ENCODE results near the gene TEX11. TPM values are rescaled to one million over a fixed set of nuclear protein-coding genes. Genes with fewer than 3 reads are reported as not detected.

TEX11 gene
- total and polyA plus RNA-seq, 2 experiments from 2014 or later: 0.60 to 1.0 TPM

DNA sequence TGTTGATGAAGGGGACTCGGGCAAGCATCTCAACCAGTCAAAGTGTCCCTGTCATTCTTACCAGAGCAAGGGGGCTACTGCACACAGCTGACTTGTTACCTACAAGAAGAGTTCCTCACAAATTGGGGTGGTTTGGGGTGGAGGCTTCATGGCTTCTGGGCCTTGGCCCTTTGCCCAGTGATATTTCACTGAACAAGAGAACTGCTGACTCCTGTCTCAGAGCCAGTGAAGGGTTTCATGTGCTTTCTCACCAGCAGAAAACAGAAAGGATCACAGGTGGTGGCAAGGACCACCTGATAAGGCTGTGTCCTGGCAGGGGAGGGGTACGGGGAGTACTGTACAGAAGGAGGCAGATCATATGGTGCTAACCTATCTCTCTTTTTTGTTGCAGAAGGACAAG lies 410.4 kb downstream of the TEX11 start:
- Histone ChIP-seq H3K4me1 (ENCODE audit: insufficient read depth) (no peaks in the 10 kb centered on the region), H3K4me3 (no peak overlapping the region), H3K27me3 (ENCODE audit: insufficient read depth) (no peaks in the 10 kb centered on the region), H3K4me2 (no peak overlapping the region), H4K20me1 (replicated peaks; ENCODE audit: insufficient read depth) (no peaks in the 10 kb centered on the region), H3K9me2 (ENCODE audit: insufficient read depth) (no peaks in the 10 kb centered on the region), H3F3A (replicated peaks; ENCODE audit: low read depth) (no peaks in the 10 kb centered on the region), H2AFZ (no peak overlapping the region), H3K36me3 (ENCODE audit: insufficient read depth) (no peaks in the 10 kb centered on the region; the same call in 1 of the 2 replicates), H3K27ac (ENCODE audit: low read depth) (no peak overlapping the region), H3K79me2 (replicated peaks; ENCODE audit: insufficient read depth) (no peaks in the 10 kb centered on the region)
- no peak overlapping the region for H3K4me3 Mint-ChIP-seq
- peaks cover 1% of the 10 kb centered on the region for H3K27me3 Mint-ChIP-seq (ENCODE audit: insufficient read depth, low read depth, poor library complexity)
- peaks cover 79% of the 10 kb centered on the region for H3K36me3 Mint-ChIP-seq (ENCODE audit: low read depth)
- TF ChIP-seq CREB1 (CRISPR knock-in tag; IDR thresholded peaks at IDR 0.05; ENCODE audit: low read depth) (no peak), ZNF114 (CRISPR knock-in tag; IDR thresholded peaks at IDR 0.05) (no peak), STAT1 (IDR thresholded peaks at IDR 0.05; ENCODE audit: unreplicated experiment) (no peak), JUNB (IDR thresholded peaks at IDR 0.05; ENCODE audit: unreplicated experiment) (no peak), NANOG (IDR thresholded peaks at IDR 0.05; ENCODE audit: borderline replicate concordance) (no peak), POLR2AphosphoS5 (IDR thresholded peaks at IDR 0.05; ENCODE audit: low read depth) (no peak), EZH2 (IDR thresholded peaks at IDR 0.05; ENCODE audit: low read depth, unreplicated experiment) (no peak), EZH2phosphoT487 (IDR thresholded peaks at IDR 0.05; ENCODE audit: unreplicated experiment) (no peak)
- TF ChIP-seq, protein P1, sequence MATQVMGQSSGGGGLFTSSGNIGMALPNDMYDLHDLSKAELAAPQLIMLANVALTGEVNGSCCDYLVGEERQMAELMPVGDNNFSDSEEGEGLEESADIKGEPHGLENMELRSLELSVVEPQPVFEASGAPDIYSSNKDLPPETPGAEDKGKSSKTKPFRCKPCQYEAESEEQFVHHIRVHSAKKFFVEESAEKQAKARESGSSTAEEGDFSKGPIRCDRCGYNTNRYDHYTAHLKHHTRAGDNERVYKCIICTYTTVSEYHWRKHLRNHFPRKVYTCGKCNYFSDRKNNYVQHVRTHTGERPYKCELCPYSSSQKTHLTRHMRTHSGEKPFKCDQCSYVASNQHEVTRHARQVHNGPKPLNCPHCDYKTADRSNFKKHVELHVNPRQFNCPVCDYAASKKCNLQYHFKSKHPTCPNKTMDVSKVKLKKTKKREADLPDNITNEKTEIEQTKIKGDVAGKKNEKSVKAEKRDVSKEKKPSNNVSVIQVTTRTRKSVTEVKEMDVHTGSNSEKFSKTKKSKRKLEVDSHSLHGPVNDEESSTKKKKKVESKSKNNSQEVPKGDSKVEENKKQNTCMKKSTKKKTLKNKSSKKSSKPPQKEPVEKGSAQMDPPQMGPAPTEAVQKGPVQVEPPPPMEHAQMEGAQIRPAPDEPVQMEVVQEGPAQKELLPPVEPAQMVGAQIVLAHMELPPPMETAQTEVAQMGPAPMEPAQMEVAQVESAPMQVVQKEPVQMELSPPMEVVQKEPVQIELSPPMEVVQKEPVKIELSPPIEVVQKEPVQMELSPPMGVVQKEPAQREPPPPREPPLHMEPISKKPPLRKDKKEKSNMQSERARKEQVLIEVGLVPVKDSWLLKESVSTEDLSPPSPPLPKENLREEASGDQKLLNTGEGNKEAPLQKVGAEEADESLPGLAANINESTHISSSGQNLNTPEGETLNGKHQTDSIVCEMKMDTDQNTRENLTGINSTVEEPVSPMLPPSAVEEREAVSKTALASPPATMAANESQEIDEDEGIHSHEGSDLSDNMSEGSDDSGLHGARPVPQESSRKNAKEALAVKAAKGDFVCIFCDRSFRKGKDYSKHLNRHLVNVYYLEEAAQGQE (IDR thresholded peaks at IDR 0.05; ENCODE audit: unreplicated experiment): no peak
- TF ChIP-seq, protein P2, sequence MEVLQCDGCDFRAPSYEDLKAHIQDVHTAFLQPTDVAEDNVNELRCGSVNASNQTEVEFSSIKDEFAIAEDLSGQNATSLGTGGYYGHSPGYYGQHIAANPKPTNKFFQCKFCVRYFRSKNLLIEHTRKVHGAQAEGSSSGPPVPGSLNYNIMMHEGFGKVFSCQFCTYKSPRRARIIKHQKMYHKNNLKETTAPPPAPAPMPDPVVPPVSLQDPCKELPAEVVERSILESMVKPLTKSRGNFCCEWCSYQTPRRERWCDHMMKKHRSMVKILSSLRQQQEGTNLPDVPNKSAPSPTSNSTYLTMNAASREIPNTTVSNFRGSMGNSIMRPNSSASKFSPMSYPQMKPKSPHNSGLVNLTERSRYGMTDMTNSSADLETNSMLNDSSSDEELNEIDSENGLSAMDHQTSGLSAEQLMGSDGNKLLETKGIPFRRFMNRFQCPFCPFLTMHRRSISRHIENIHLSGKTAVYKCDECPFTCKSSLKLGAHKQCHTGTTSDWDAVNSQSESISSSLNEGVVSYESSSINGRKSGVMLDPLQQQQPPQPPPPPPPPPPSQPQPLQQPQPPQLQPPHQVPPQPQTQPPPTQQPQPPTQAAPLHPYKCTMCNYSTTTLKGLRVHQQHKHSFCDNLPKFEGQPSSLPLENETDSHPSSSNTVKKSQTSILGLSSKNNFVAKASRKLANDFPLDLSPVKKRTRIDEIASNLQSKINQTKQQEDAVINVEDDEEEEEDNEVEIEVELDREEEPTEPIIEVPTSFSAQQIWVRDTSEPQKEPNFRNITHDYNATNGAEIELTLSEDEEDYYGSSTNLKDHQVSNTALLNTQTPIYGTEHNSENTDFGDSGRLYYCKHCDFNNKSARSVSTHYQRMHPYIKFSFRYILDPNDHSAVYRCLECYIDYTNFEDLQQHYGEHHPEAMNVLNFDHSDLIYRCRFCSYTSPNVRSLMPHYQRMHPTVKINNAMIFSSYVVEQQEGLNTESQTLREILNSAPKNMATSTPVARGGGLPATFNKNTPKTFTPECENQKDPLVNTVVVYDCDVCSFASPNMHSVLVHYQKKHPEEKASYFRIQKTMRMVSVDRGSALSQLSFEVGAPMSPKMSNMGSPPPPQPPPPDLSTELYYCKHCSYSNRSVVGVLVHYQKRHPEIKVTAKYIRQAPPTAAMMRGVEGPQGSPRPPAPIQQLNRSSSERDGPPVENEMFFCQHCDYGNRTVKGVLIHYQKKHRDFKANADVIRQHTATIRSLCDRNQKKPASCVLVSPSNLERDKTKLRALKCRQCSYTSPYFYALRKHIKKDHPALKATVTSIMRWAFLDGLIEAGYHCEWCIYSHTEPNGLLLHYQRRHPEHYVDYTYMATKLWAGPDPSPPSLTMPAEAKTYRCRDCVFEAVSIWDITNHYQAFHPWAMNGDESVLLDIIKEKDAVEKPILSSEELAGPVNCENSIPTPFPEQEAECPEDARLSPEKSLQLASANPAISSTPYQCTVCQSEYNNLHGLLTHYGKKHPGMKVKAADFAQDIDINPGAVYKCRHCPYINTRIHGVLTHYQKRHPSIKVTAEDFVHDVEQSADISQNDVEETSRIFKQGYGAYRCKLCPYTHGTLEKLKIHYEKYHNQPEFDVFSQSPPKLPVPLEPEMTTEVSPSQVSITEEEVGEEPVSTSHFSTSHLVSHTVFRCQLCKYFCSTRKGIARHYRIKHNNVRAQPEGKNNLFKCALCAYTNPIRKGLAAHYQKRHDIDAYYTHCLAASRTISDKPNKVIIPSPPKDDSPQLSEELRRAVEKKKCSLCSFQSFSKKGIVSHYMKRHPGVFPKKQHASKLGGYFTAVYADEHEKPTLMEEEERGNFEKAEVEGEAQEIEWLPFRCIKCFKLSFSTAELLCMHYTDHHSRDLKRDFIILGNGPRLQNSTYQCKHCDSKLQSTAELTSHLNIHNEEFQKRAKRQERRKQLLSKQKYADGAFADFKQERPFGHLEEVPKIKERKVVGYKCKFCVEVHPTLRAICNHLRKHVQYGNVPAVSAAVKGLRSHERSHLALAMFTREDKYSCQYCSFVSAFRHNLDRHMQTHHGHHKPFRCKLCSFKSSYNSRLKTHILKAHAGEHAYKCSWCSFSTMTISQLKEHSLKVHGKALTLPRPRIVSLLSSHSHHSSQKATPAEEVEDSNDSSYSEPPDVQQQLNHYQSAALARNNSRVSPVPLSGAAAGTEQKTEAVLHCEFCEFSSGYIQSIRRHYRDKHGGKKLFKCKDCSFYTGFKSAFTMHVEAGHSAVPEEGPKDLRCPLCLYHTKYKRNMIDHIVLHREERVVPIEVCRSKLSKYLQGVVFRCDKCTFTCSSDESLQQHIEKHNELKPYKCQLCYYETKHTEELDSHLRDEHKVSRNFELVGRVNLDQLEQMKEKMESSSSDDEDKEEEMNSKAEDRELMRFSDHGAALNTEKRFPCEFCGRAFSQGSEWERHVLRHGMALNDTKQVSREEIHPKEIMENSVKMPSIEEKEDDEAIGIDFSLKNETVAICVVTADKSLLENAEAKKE (CRISPR knock-in tag; IDR thresholded peaks at IDR 0.05): no peak
- TF ChIP-seq, protein P3, sequence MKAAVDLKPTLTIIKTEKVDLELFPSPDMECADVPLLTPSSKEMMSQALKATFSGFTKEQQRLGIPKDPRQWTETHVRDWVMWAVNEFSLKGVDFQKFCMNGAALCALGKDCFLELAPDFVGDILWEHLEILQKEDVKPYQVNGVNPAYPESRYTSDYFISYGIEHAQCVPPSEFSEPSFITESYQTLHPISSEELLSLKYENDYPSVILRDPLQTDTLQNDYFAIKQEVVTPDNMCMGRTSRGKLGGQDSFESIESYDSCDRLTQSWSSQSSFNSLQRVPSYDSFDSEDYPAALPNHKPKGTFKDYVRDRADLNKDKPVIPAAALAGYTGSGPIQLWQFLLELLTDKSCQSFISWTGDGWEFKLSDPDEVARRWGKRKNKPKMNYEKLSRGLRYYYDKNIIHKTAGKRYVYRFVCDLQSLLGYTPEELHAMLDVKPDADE (IDR thresholded peaks at IDR 0.05): no peak
- no peak for ATAC-seq
- H3K27ac Mint-ChIP-seq: no peak overlapping the region
- H3K9me3 Mint-ChIP-seq: no peaks in the 10 kb centered on the region
- no peak for DNase-seq (ENCODE audit: low spot score)
- H3K4me1 Mint-ChIP-seq: no peaks in the 10 kb centered on the region
